GM19099 (cell line): Measurements from ENCODE around the gene CHSY3.

Source experiments
- POLR2A ChIP-seq: IDR thresholded peaks from 3 replicates; pipeline ENCODE4 v1.6.1; 2011; ENCODE audit warnings: low read depth; ENCODE audit not compliant: insufficient read length; ENCODE audit errors: extremely low read depth

The CHSY3 gene

GRCh38 chr5:130074820-130075219 lies 170.6 kb downstream of the CHSY3 start:
- TF ChIP-seq POLR2A = no peak

GRCh38 chr5:130077007-130077406 lies 172.7 kb downstream of the CHSY3 start:
- no peak for TF ChIP-seq POLR2A

GRCh38 chr5:130078661-130079060 lies 174.4 kb downstream of the CHSY3 start:
- TF ChIP-seq POLR2A = no peak

- TF ChIP-seq POLR2A = no peak
These were observed 186.5 kb downstream of the CHSY3 start for GRCh38 chr5:130090569-130091270.

- no peak for TF ChIP-seq POLR2A
These were observed 188.7 kb downstream of the CHSY3 start for GRCh38 chr5:130092991-130093390.

GRCh38 chr5:130096483-130096882 lies 192.2 kb downstream of the CHSY3 start:
- no peak for TF ChIP-seq POLR2A

- no peak for TF ChIP-seq POLR2A
These were observed 194.7 kb downstream of the CHSY3 start for GRCh38 chr5:130099008-130099407.

- TF ChIP-seq POLR2A = no peak
These were observed 198.1 kb downstream of the CHSY3 start for GRCh38 chr5:130102375-130102774.

GRCh38 chr5:130102960-130103359 lies 198.7 kb downstream of the CHSY3 start:
- TF ChIP-seq POLR2A = no peak

GRCh38 chr5:130104895-130105688 lies 200.8 kb downstream of the CHSY3 start:
- TF ChIP-seq POLR2A = no peak

- TF ChIP-seq POLR2A = no peak
These were observed 202.2 kb downstream of the CHSY3 start for GRCh38 chr5:130106480-130106879.

- TF ChIP-seq POLR2A = no peak
These were observed 204.9 kb downstream of the CHSY3 start for GRCh38 chr5:130109152-130109551.

GRCh38 chr5:130110328-130110727 lies 206.1 kb downstream of the CHSY3 start:
- TF ChIP-seq POLR2A = no peak

GRCh38 chr5:130111746-130112145 lies 207.5 kb downstream of the CHSY3 start:
- no peak for TF ChIP-seq POLR2A

GRCh38 chr5:130112246-130112645 lies 208.0 kb downstream of the CHSY3 start:
- TF ChIP-seq POLR2A = no peak

- TF ChIP-seq POLR2A = no peak
These were observed 211.4 kb downstream of the CHSY3 start for GRCh38 chr5:130115686-130116085.
